Activated CD8-positive, alpha-beta memory T cell treated with anti-CD3 and anti-CD28 coated beads for 48 hours (primary cell): Measurements from ENCODE around the gene MYOZ2.

Experiments
- DNase-seq, 3 experiments: peaks; one replicate each; pipeline ENCODE4 v3.0.0-alpha.2; 2020; ENCODE audit warnings: low read depth in 2 of 3, low spot score in 2 of 3

MYOZ2 gene

GRCh38 chr4:119237201-119237600 is 101.6 kb downstream of the MYOZ2 start:
- DNase-seq, result no peak
